ENCODE data around the gene NAT16. TPM values are rescaled to one million over a fixed set of nuclear protein-coding genes. Genes with fewer than 3 reads are reported as not detected.

NAT16 gene
- total RNA-seq, 1 donor from 2014 or later: not detected

DNA sequence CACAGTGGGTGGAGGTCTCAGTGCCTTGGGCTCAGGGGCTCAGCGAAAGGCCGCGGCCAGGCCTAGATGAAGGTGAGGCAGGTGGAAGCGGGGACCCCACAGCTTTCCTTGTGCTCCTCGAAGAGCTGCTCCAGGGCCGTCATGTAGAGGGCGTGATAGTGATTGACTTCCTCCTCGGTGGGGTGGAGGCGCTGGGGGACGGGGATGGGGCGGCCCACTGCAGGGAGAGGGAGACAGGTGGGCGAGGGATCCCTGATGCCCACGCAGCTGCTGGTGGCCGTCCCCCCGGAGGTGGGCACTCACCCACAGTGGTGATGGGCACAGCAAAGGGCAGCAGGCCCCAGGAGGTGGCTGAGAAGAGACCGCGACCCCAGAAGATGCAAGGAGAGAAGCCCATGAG, 15.8 kb upstream of the NAT16 start:
- Histone ChIP-seq H3K27ac (no peak overlapping the region), H3K27me3 (no peaks in the 10 kb centered on the region), H3K9me3 (no peaks in the 10 kb centered on the region), H3K4me1 (no peaks in the 10 kb centered on the region), H3K4me3 (no peak overlapping the region), H3K36me3 (no peaks in the 10 kb centered on the region)
- intact Hi-C loops (cut with DNase I): loop anchor here (10.0 kb wide), 1 partner anchor 89 kb away; no protein-coding TSS in a partner anchor
- TF ChIP-seq POLR2AphosphoS5 (IDR thresholded peaks at IDR 0.05; ENCODE audit: insufficient read depth in 1 of 2, low read depth in 1 of 2) (no peak), POLR2A (IDR thresholded peaks at IDR 0.05) (no peak)
- TF ChIP-seq, protein P1, sequence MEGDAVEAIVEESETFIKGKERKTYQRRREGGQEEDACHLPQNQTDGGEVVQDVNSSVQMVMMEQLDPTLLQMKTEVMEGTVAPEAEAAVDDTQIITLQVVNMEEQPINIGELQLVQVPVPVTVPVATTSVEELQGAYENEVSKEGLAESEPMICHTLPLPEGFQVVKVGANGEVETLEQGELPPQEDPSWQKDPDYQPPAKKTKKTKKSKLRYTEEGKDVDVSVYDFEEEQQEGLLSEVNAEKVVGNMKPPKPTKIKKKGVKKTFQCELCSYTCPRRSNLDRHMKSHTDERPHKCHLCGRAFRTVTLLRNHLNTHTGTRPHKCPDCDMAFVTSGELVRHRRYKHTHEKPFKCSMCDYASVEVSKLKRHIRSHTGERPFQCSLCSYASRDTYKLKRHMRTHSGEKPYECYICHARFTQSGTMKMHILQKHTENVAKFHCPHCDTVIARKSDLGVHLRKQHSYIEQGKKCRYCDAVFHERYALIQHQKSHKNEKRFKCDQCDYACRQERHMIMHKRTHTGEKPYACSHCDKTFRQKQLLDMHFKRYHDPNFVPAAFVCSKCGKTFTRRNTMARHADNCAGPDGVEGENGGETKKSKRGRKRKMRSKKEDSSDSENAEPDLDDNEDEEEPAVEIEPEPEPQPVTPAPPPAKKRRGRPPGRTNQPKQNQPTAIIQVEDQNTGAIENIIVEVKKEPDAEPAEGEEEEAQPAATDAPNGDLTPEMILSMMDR (IDR thresholded peaks at IDR 0.05): no peak
- no peak for DNase-seq (ENCODE audit: extremely low spot score in 2 of 2)

DNA sequence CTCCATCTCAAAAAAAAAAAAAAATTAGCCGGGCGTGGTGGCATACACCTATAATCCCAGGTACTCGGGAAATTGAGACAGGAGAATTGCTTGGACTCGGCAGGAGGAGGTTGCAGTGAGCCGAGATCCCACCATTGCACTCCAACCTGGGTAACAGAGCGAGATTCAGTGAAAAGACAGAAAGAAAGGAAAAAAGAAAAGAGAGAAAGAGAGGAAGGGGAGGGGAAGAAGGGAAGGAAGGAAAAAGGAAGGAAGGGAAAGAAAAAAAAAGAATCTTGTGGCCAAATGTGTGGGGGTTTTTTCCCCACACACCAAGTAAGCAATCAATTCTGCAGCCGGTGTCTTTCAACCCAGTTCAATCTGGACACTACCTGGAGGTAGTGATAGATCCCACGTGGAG, 9.0 kb upstream of the NAT16 start:
- Histone ChIP-seq H3K9me3 (no peaks in the 10 kb centered on the region), H3K36me3 (no peaks in the 10 kb centered on the region), H3K4me1 (no peaks in the 10 kb centered on the region), H3K4me3 (no peak overlapping the region), H3K27ac (no peak overlapping the region), H3K27me3 (no peaks in the 10 kb centered on the region)
- intact Hi-C loops (cut with DNase I): no loop called here
- no peak for DNase-seq (ENCODE audit: extremely low spot score in 2 of 2)
- TF ChIP-seq, protein P1 (IDR thresholded peaks at IDR 0.05): no peak
- TF ChIP-seq POLR2AphosphoS5 (IDR thresholded peaks at IDR 0.05; ENCODE audit: insufficient read depth in 1 of 2, low read depth in 1 of 2) (no peak), POLR2A (IDR thresholded peaks at IDR 0.05) (no peak)

DNA sequence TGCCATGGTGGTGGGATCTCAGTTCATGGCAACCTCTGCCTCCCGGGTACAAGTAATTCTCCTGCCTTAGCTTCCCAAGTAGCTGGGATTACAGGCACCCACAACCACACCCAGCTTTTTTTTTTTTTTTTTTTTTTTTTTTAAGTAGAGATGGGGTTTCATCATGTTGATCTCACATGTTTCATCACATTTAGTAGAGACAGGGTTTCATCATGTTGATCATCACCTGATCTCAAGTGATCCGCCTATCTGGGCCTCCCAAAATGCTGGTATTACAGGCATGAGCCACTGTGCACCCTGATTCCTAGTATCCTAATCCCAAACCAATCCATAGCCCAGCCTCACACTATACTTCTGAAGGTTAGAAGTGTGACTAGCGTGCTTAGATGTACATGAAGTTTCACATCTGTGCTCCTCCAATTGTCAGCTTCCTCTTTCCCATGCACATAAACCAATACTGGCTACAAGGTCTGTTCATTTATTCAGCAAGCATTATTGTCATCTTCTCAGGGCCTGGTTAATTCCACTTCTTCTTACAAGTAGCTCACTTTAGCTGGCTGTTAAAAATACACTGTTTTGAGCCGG, 6.8 kb upstream of the NAT16 start:
- H3K27ac ChIP-seq: no peak overlapping the region
- TF ChIP-seq, protein P1 (IDR thresholded peaks at IDR 0.05): no peak
- TF ChIP-seq POLR2AphosphoS5 (IDR thresholded peaks at IDR 0.05; ENCODE audit: insufficient read depth in 1 of 2, low read depth in 1 of 2) (no peak), POLR2A (IDR thresholded peaks at IDR 0.05) (no peak)
- no peaks in the 10 kb centered on the region for H3K27me3 ChIP-seq
- no peaks in the 10 kb centered on the region for H3K9me3 ChIP-seq
- no peaks in the 10 kb centered on the region for H3K36me3 ChIP-seq
- intact Hi-C loops (cut with DNase I): no loop called here
- no peaks in the 10 kb centered on the region for H3K4me1 ChIP-seq
- no peak for DNase-seq (ENCODE audit: extremely low spot score in 2 of 2)
- H3K4me3 ChIP-seq: no peak overlapping the region

DNA sequence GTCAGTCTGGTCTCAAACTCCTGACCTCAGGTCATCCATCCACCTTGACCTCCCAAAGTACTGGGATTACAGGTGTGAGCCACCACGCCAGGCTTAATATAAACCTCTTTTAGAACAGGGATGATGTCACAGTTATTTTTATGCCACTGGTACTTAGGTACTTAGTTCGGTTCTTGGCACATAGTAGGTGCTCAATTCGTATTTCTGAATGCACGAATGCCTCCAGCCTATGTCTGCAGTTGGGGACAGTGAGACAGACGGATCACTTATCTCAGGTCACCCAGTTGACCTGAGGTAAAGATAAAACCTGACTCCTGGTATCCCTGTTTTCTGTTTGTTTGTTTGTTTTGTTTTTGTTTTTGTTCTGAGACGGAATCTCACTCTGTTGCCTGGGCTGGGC, 6.1 kb upstream of the NAT16 start:
- Histone ChIP-seq H3K9me3 (no peaks in the 10 kb centered on the region), H3K27ac (no peak overlapping the region), H3K27me3 (no peaks in the 10 kb centered on the region), H3K4me1 (no peaks in the 10 kb centered on the region), H3K4me3 (no peak overlapping the region), H3K36me3 (no peaks in the 10 kb centered on the region)
- intact Hi-C loops (cut with DNase I): no loop called here
- TF ChIP-seq, protein P1 (IDR thresholded peaks at IDR 0.05): no peak
- no peak for TF ChIP-seq POLR2AphosphoS5 (IDR thresholded peaks at IDR 0.05; ENCODE audit: insufficient read depth in 1 of 2, low read depth in 1 of 2)
- no peak for TF ChIP-seq POLR2A (IDR thresholded peaks at IDR 0.05)
- DNase-seq (ENCODE audit: extremely low spot score in 2 of 2): no peak

DNA sequence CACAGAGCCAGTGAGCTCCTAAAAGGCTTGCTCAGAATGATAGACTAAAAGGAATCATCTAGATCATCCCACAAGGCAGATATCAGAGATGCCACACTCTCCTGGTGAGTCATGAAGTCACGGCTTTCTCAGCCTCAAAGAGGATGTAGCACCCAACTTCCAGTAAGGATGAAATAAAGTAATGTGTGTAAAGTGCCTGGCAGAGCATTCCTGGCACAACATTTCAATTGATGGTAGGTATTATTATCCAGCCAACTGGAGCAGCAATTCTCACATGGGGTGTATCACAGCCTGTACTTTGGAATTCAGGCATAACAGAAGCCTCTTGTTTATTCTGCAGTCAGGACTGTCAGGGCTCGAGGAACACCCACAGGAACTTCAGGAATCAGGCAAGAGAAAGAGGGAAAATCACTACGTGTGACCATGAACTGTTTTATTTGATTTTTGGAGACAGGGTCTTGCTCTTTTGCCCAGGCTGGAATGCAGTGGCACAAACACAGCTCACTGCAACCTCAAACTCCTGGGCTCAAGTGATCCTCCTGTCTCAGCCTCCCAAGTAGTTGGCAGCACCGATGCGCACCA, 5.3 kb upstream of the NAT16 start:
- TF ChIP-seq POLR2A (IDR thresholded peaks at IDR 0.05) (no peak), POLR2AphosphoS5 (IDR thresholded peaks at IDR 0.05; ENCODE audit: insufficient read depth in 1 of 2, low read depth in 1 of 2) (no peak)
- TF ChIP-seq, protein P1 (IDR thresholded peaks at IDR 0.05): no peak

More for the DNA sequence above, 5.3 kb upstream of the NAT16 start:
- H3K27ac ChIP-seq: no peak overlapping the region
- intact Hi-C loops (cut with DNase I): no loop called here
- no peak for DNase-seq (ENCODE audit: extremely low spot score in 2 of 2)
- no peaks in the 10 kb centered on the region for H3K4me1 ChIP-seq
- no peaks in the 10 kb centered on the region for H3K27me3 ChIP-seq
- no peak overlapping the region for H3K4me3 ChIP-seq
- H3K36me3 ChIP-seq: no peaks in the 10 kb centered on the region
- no peaks in the 10 kb centered on the region for H3K9me3 ChIP-seq
